Measurements from ENCODE around the gene PAM16.

Gene PAM16

DNA sequence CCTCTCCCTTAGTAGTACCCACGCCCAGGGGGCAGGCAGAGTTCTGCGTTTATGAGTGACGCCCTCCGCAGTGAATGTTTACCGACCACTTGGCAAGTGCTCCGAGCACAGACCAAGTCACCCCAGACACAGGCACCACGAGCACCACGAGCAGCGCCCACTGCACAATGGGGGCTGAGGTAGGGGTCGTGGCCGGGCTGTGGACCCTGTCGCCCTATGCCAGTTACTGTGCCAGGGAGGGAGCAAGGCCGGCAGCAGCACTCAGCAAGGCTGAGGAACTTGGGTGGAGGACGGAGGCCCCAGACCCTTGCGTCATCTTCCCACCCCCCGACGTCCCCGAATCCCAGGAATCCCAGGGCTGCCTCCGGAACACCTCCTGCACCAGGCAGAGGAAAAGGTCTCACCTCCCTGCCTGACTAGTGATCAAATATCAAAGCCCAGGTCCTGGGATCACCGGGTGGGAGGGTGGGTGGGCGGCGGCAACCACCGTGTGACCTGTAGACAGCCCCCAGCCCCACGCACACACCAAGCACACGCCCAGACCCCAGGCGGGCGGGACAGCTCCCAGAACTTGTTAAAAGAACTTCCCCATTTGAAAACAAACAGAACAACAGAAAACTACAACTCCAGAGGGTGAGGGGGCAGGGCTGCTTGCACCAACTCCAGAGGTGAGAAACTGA lies 25.9 kb upstream of the PAM16 start:
- Histone ChIP-seq H3K18ac (ENCODE audit: low read length) (peak overlapping the region; percentile 5), H3K27ac (ENCODE audit: low read depth, low read length) (peak overlapping the region; percentile 7), H3K4me1 (ENCODE audit: control insufficient read depth, low read depth, low read length) (peaks cover 24% of the 10 kb centered on the region), H2BK15ac (replicated peaks; ENCODE audit: low read depth) (no peak overlapping the region), H4K8ac (ENCODE audit: low read depth, low read length) (no peak overlapping the region), H3K79me1 (ENCODE audit: low read length) (peaks cover 2% of the 10 kb centered on the region), H4K5ac (ENCODE audit: low read length) (no peak overlapping the region), H3K4me3 (ENCODE audit: low read length) (no peak overlapping the region), H3K27me3 (ENCODE audit: insufficient read depth, low read length, poor library complexity) (no peaks in the 10 kb centered on the region), H3K56ac (ENCODE audit: low read length) (peak overlapping the region; percentile 75), H3K4ac (ENCODE audit: low read depth, low read length) (peak overlapping the region; percentile 22), H2BK120ac (ENCODE audit: low read depth, low read length) (no peak overlapping the region), H2AK5ac (ENCODE audit: low read length) (peak overlapping the region; percentile 51), H3K79me2 (ENCODE audit: control insufficient read depth, insufficient read depth, low read length) (no peaks in the 10 kb centered on the region), H3K4me2 (ENCODE audit: low read length) (no peak overlapping the region), H2BK5ac (ENCODE audit: low read length) (peak overlapping the region; percentile 50), H3K36me3 (ENCODE audit: control insufficient read depth, insufficient read depth, low read length) (no peaks in the 10 kb centered on the region), H3K23ac (ENCODE audit: low read length) (peak overlapping the region; percentile 97), H3K9ac (ENCODE audit: low read length) (peak overlapping the region; percentile 24)
- no CpG with 5 or more reads among the region's 27 CpGs for WGBS (ENCODE audit: extremely low coverage, insufficient coverage, low lambda C conversion rate)
- peak; percentile 72 for DNase-seq

DNA sequence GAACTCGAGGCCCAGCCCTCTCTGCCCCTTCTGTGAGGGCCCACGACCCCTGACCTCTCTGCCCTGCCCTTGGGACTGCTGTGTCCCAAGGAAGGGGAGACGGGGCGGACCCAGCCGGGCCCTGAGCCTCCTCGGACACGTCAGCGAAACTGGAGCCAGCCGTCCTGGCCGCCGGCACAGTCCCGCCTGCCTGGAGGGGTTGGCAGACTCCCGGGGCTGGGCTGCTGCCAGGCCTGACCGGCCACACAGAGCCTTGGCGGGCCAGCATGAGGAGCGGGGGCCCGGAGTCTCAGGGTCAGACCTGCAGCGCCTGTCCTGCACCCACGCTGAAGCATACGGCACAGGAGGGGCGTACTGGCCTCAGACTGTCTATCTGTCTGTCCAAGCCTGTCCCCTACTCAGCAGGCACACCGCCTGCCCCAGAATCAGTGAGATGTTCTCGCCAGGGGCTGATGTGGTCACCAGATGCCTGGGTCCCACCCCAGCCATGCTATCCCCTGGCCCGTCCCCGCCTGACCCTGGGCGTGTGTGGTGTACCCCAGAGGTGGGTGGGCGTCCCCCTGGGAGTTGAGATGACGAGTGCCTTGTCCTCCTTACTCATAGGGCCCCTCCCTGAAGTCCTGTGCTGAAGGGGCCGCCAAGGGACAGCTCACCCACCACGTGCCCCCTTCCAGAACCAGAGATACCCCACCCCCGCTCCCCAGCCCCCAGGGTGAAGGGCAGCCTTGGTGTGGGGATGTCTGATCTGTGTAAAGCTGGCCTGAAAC lies 25.2 kb upstream of the PAM16 start:
- H2BK5ac ChIP-seq (ENCODE audit: low read length): no peak overlapping the region
- no peaks in the 10 kb centered on the region for H3K36me3 ChIP-seq (ENCODE audit: control insufficient read depth, insufficient read depth, low read length)
- no peaks in the 10 kb centered on the region for H3K79me2 ChIP-seq (ENCODE audit: control insufficient read depth, insufficient read depth, low read length)
- peak overlapping the region; percentile 22 for H3K4ac ChIP-seq (ENCODE audit: low read depth, low read length)
- peaks cover 2% of the 10 kb centered on the region for H3K79me1 ChIP-seq (ENCODE audit: low read length)
- no peak overlapping the region for H3K4me2 ChIP-seq (ENCODE audit: low read length)
- H2BK120ac ChIP-seq (ENCODE audit: low read depth, low read length): no peak overlapping the region
- H3K27me3 ChIP-seq (ENCODE audit: insufficient read depth, low read length, poor library complexity): no peaks in the 10 kb centered on the region
- DNase-seq: no peak
- no peak overlapping the region for H2BK15ac ChIP-seq (replicated peaks; ENCODE audit: low read depth)
- H4K8ac ChIP-seq (ENCODE audit: low read depth, low read length): no peak overlapping the region
- peaks cover 24% of the 10 kb centered on the region for H3K4me1 ChIP-seq (ENCODE audit: control insufficient read depth, low read depth, low read length)
- H3K4me3 ChIP-seq (ENCODE audit: low read length): no peak overlapping the region
- no peak overlapping the region for H4K5ac ChIP-seq (ENCODE audit: low read length)
- H2AK5ac ChIP-seq (ENCODE audit: low read length): no peak overlapping the region
- H3K27ac ChIP-seq (ENCODE audit: low read depth, low read length): no peak overlapping the region
- H3K18ac ChIP-seq (ENCODE audit: low read length): no peak overlapping the region
- H3K56ac ChIP-seq (ENCODE audit: low read length): peak overlapping the region; percentile 75
- no peak overlapping the region for H3K9ac ChIP-seq (ENCODE audit: low read length)
- H3K23ac ChIP-seq (ENCODE audit: low read length): peak overlapping the region; percentile 97
- no CpG with 5 or more reads among the region's 31 CpGs for WGBS (ENCODE audit: extremely low coverage, insufficient coverage, low lambda C conversion rate)

DNA sequence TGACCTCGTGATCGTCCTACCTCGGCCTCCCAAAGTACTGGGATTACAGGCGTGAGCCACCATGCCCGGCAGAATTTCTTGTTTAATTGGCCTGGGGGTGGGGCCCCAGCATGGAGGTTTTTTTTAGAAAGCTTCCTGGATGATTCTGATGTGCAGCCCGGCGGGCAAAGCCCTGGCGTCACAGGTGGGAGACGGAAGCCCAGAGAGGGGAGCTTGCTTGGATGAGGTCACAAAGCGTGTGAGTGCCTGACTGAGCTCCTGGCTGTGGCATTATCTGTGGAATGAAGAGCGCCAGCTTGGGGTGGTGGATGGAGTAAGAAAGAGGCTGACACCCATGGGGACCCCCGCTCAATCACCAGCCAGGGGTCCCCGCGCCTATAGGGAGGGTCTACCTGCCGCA lies 24.6 kb upstream of the PAM16 start:
- Histone ChIP-seq H4K8ac (ENCODE audit: low read depth, low read length) (no peak overlapping the region), H3K27ac (ENCODE audit: low read depth, low read length) (no peak overlapping the region), H3K23ac (ENCODE audit: low read length) (no peak overlapping the region), H3K56ac (ENCODE audit: low read length) (no peak overlapping the region), H3K27me3 (ENCODE audit: insufficient read depth, low read length, poor library complexity) (no peaks in the 10 kb centered on the region), H3K36me3 (ENCODE audit: control insufficient read depth, insufficient read depth, low read length) (no peaks in the 10 kb centered on the region), H3K4me3 (ENCODE audit: low read length) (no peak overlapping the region), H3K4me1 (ENCODE audit: control insufficient read depth, low read depth, low read length) (peaks cover 24% of the 10 kb centered on the region), H3K4ac (ENCODE audit: low read depth, low read length) (no peak overlapping the region), H2BK120ac (ENCODE audit: low read depth, low read length) (no peak overlapping the region), H3K9ac (ENCODE audit: low read length) (no peak overlapping the region), H2AK5ac (ENCODE audit: low read length) (no peak overlapping the region), H2BK15ac (replicated peaks; ENCODE audit: low read depth) (no peak overlapping the region), H2BK5ac (ENCODE audit: low read length) (no peak overlapping the region), H3K18ac (ENCODE audit: low read length) (no peak overlapping the region), H3K79me2 (ENCODE audit: control insufficient read depth, insufficient read depth, low read length) (no peaks in the 10 kb centered on the region), H4K5ac (ENCODE audit: low read length) (no peak overlapping the region), H3K79me1 (ENCODE audit: low read length) (peaks cover 2% of the 10 kb centered on the region), H3K4me2 (ENCODE audit: low read length) (no peak overlapping the region)
- no peak for DNase-seq
- no CpG with 5 or more reads among the region's 15 CpGs for WGBS (ENCODE audit: extremely low coverage, insufficient coverage, low lambda C conversion rate)

DNA sequence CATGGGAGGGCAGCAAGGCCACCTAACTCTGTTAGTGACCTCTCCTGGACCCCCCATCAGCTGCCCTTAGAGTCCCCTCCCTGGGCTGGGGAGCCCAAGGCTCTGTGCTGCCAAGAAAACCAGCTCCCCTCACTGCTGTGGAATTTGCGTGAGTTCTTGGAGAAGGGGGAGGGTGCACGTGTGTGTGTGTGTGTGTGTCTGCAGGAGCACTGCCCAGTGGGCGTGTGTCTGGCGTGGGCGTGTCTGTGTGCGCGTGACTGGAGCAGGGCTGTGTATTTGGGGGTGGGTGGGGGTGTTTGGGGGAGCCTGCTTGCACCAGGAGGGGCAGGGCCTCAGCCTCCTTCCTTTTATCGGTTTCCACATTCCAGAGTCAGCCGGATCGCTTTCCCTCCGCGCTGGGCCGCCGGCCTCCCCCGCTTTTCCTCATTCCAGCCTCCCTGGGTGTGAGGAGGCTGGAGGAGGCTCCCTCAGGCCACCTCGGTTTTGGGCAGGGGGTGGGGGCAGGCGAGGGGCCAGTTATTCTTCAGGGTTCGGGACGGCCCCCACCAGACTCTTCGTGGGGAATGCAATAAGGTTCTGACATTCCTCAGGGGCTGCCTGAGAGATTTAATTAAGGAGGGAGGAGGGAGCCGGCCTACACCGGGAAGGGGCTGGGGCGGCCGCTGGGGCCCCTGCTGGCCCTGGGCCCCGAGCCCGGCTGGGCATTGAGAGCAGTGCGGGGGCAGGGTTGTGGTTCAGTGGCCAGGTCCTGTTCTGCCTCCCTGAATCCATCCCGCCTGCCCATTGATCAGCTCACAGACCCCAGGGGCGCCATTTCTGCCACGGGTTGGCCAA lies 23.0 kb upstream of the PAM16 start:
- Histone ChIP-seq H2BK120ac (ENCODE audit: low read depth, low read length) (no peak overlapping the region), H3K9ac (ENCODE audit: low read length) (peak overlapping the region; percentile 56), H3K27me3 (ENCODE audit: insufficient read depth, low read length, poor library complexity) (no peaks in the 10 kb centered on the region), H3K23ac (ENCODE audit: low read length) (peak overlapping the region; percentile 66), H4K5ac (ENCODE audit: low read length) (no peak overlapping the region), H2BK5ac (ENCODE audit: low read length) (peak overlapping the region; percentile 35), H3K36me3 (ENCODE audit: control insufficient read depth, insufficient read depth, low read length) (no peaks in the 10 kb centered on the region), H3K79me2 (ENCODE audit: control insufficient read depth, insufficient read depth, low read length) (no peaks in the 10 kb centered on the region), H3K4me1 (ENCODE audit: control insufficient read depth, low read depth, low read length) (peaks cover 24% of the 10 kb centered on the region), H3K56ac (ENCODE audit: low read length) (peak overlapping the region; percentile 78), H2AK5ac (ENCODE audit: low read length) (peak overlapping the region; percentile 68), H3K4me2 (ENCODE audit: low read length) (peak overlapping the region; percentile 34), H2BK15ac (replicated peaks; ENCODE audit: low read depth) (no peak overlapping the region), H3K18ac (ENCODE audit: low read length) (peak overlapping the region; percentile 20), H3K4me3 (ENCODE audit: low read length) (no peak overlapping the region), H3K4ac (ENCODE audit: low read depth, low read length) (peak overlapping the region; percentile 7), H3K27ac (ENCODE audit: low read depth, low read length) (peak overlapping the region; percentile 47), H4K8ac (ENCODE audit: low read depth, low read length) (no peak overlapping the region), H3K79me1 (ENCODE audit: low read length) (peaks cover 2% of the 10 kb centered on the region)
- DNase-seq: peak; percentile 83
- no CpG with 5 or more reads among the region's 30 CpGs for WGBS (ENCODE audit: extremely low coverage, insufficient coverage, low lambda C conversion rate)

DNA sequence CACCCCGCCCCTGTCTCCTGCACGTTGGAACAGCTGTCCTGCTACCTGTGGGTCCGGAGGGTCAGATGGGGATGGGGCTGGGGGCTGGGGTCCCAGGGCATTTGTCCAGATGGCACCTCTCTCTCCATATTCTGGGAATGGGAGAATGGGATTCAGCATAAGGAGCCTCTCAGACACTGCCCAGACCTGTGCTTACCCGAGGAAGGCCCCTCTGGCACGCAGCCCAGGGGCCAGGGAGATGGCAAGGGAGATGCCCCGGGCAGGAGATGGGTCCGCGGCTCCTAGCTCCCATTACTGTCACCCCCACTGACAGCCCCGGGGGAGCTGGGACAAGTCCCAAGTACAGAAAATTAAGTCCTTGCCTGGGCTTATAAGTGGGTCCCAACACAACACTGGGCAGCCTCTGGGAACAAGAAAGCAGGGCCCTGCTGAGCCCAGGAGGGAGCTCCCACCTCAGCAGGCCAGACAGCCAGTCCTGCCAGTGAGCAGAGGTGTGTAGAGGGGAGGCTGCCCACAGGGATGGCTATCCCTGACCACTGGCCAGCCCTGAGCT lies 22.3 kb upstream of the PAM16 start:
- H3K79me2 ChIP-seq (ENCODE audit: control insufficient read depth, insufficient read depth, low read length): no peaks in the 10 kb centered on the region
- peak overlapping the region; percentile 25 for H3K4ac ChIP-seq (ENCODE audit: low read depth, low read length)
- H2AK5ac ChIP-seq (ENCODE audit: low read length): peak overlapping the region; percentile 48
- H3K27me3 ChIP-seq (ENCODE audit: insufficient read depth, low read length, poor library complexity): no peaks in the 10 kb centered on the region
- peak overlapping the region; percentile 66 for H3K23ac ChIP-seq (ENCODE audit: low read length)
- peak overlapping the region; percentile 35 for H2BK5ac ChIP-seq (ENCODE audit: low read length)
- no peak for DNase-seq
- no peak overlapping the region for H4K5ac ChIP-seq (ENCODE audit: low read length)
- H3K36me3 ChIP-seq (ENCODE audit: control insufficient read depth, insufficient read depth, low read length): no peaks in the 10 kb centered on the region
- peaks cover 24% of the 10 kb centered on the region for H3K4me1 ChIP-seq (ENCODE audit: control insufficient read depth, low read depth, low read length)
- no CpG with 5 or more reads among the region's 9 CpGs for WGBS (ENCODE audit: extremely low coverage, insufficient coverage, low lambda C conversion rate)
- H3K4me2 ChIP-seq (ENCODE audit: low read length): peak overlapping the region; percentile 34
- H3K9ac ChIP-seq (ENCODE audit: low read length): peak overlapping the region; percentile 56
- H2BK120ac ChIP-seq (ENCODE audit: low read depth, low read length): no peak overlapping the region
- H4K8ac ChIP-seq (ENCODE audit: low read depth, low read length): no peak overlapping the region
- H3K79me1 ChIP-seq (ENCODE audit: low read length): peaks cover 2% of the 10 kb centered on the region
- H3K4me3 ChIP-seq (ENCODE audit: low read length): no peak overlapping the region
- H2BK15ac ChIP-seq (replicated peaks; ENCODE audit: low read depth): no peak overlapping the region
- H3K27ac ChIP-seq (ENCODE audit: low read depth, low read length): peak overlapping the region; percentile 31
- H3K18ac ChIP-seq (ENCODE audit: low read length): peak overlapping the region; percentile 5
- peak overlapping the region; percentile 78 for H3K56ac ChIP-seq (ENCODE audit: low read length)

Measured in mesendoderm (in vitro differentiated cells).